ENCODE measurements around the gene SDHA.
"Not testable (repeated sequence)": the region's sequence is repeated elsewhere in the genome, so short reads cannot be mapped to it uniquely, and the experiment has no call there.

The SDHA gene

DNA sequence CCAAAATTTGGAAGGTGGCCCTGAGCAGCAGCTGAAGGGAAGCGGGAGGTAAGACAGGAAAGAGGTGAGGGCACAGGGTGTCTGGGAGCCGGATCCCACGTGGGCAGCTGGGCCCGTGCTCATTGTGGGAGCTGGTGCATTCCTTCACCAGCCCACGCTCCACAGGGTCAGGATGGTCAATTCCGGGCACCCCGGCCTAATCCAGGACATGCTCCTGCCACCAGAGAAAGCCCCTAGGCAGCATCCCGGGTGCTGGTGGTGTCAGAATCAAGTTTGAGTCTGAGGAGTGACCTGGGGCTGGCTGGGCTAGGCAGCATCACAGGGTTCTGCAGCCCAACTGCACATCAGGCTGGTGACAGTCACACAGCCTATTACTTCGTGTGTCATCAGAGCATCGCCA, 46.2 kb downstream of the SDHA start:
- TF ChIP-seq, protein P1, sequence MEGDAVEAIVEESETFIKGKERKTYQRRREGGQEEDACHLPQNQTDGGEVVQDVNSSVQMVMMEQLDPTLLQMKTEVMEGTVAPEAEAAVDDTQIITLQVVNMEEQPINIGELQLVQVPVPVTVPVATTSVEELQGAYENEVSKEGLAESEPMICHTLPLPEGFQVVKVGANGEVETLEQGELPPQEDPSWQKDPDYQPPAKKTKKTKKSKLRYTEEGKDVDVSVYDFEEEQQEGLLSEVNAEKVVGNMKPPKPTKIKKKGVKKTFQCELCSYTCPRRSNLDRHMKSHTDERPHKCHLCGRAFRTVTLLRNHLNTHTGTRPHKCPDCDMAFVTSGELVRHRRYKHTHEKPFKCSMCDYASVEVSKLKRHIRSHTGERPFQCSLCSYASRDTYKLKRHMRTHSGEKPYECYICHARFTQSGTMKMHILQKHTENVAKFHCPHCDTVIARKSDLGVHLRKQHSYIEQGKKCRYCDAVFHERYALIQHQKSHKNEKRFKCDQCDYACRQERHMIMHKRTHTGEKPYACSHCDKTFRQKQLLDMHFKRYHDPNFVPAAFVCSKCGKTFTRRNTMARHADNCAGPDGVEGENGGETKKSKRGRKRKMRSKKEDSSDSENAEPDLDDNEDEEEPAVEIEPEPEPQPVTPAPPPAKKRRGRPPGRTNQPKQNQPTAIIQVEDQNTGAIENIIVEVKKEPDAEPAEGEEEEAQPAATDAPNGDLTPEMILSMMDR (IDR thresholded peaks at IDR 0.05; ENCODE audit: control insufficient read depth, extremely low read depth, insufficient read depth), result no peak
- no peak for DNase-seq (ENCODE audit: low read depth)
- H3K4me3 ChIP-seq (ENCODE audit: low read depth, low read length), result no peak overlapping the region

DNA sequence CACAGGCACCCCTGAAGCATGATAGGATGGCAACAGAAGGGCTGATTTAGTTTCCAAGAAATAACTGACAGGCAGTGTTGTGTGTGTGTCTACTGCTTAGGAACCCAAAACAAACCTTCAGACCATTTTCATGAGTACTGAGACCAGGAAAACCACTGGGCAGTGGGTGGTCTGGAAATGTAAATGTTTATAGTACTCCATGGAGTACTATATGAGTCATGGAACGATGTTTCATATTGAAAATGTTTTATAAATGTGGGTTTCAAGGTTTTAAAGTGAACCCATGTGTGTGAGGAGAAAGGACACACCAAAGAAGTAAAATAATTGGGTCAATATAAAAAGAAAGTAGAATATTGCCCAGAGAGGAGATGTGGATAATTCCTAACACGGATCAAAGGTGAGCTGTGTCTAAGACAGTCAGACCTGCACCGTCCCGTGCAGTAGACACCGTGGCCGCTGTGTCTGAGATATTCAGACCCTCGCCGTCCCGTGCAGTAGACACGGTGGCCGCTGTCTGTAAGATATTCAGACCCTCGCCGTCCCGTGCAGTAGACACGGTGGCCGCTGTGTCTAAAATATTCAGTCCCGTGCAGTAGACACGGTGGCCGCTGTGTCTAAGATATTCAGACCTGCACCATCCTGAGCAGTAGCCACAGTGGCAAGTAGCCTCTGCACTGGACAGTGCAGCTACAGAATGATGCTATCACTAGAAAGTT, 48.3 kb downstream of the SDHA start:
- DNase-seq (ENCODE audit: low read depth); H3K4me3 ChIP-seq (ENCODE audit: low read depth, low read length): not testable (repeated sequence)

DNA sequence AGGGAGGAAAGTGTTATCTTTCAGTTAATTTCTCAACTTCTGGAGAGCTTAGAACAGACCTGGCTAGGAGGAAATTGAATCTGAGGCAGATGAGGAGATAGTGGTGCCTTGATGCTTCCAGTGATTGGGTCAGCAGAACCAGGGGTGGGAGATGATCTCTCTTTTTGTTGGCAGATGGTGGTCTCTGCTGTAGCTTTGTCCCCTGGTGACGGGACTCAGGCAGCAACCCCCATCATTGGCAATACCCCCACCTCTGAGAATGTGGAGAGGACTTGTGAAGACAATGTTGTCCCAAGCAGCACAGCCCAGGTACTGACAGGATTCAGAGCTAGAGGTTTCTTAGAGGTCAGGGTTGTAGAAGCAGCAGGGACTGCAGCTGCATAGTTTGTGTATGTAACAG, 49.6 kb downstream of the SDHA start:
- H3K4me3 ChIP-seq (ENCODE audit: low read depth, low read length), result no peak overlapping the region
- TF ChIP-seq, protein P1 (IDR thresholded peaks at IDR 0.05; ENCODE audit: control insufficient read depth, extremely low read depth, insufficient read depth), result no peak
- no peak for DNase-seq (ENCODE audit: low read depth)

DNA sequence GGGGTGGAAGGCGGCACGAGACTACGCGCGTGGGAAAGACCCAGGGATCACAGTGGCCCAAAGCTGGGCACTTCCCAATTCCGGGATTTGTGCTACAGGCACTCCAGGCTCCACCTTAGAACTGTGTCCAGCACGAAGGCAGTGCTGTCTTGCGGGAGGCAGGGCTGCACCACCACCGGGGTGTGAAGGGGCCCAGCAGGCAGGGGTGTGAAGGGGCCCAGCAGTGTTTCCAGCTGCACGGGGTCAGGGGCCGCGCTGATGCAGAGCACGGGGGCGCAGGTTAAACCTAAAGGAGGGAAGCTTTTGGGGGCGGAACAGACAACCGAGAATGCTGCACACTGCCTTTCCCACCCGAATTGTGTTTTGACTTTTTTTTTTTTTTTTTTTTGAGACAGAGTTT, 52.2 kb downstream of the SDHA start:
- DNase-seq (ENCODE audit: low read depth), result no peak
- H3K4me3 ChIP-seq (ENCODE audit: low read depth, low read length), result peak overlapping the region; percentile 80
- TF ChIP-seq, protein P1 (IDR thresholded peaks at IDR 0.05; ENCODE audit: control insufficient read depth, extremely low read depth, insufficient read depth), result no peak

DNA sequence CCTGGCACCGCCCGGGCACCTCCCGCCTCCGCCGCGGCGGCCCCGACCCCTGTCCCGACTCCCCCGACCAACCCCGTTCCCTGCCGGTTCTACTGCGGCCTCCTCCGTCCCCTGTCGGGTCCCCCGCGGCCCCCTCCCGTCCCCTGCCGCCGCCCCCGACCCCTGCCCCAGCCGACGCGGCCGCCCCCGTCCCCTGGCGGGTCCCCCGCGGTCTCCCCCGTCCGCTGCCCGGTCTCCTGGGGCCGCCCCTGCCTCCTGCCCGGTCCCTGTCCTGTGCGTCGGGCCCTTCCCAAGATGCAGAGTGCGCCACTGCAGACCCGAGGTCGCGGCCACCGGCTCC, 53.7 kb downstream of the SDHA start:
- not testable (repeated sequence) for DNase-seq (ENCODE audit: low read depth)
- H3K4me3 ChIP-seq (ENCODE audit: low read depth, low read length), result peak overlapping the region; percentile 80

DNA sequence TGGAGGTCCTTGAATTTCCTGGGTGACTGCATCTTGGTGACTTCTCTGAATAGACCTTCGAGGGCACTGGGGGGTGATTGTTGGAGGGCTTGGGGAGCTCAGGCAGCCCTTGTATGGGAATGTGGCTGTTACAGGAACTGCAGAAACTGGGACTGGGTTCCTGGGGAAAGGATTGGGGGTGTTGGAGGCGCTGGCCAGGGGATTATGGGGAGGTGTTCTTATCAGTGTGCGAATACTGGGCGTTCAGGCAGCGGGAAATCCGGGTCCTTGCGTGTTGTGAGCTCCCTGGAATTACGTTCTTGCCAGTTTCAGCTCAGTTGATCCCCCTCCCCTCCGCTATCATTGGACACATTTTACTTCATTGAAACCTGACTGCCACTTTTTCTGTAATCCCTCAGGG, 55.0 kb downstream of the SDHA start:
- peak overlapping the region; percentile 80 for H3K4me3 ChIP-seq (ENCODE audit: low read depth, low read length)
- DNase-seq (ENCODE audit: low read depth), result not testable (repeated sequence)

DNA sequence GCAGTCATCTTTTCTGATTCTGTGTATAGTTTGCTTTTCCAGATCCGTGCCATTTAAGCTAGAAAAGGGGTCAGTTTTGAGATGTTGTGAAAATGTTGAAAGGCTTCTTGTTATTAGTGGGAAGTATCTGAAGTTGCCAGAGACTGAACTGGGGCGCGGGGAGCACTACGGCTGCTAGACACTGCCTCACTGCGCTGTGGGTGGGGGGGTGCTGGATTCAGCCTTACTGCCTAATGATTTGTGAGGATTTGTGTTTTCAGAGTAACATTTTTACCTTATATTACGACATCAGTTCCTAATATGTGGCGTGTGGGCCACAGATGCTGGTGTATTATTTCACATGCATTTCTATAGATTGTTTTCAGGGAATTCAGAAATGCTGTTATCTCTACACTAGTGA, 55.4 kb downstream of the SDHA start:
- not testable (repeated sequence) for DNase-seq (ENCODE audit: low read depth)
- H3K4me3 ChIP-seq (ENCODE audit: low read depth, low read length), result peak overlapping the region; percentile 80; the same call in 1 of the 2 replicates

DNA sequence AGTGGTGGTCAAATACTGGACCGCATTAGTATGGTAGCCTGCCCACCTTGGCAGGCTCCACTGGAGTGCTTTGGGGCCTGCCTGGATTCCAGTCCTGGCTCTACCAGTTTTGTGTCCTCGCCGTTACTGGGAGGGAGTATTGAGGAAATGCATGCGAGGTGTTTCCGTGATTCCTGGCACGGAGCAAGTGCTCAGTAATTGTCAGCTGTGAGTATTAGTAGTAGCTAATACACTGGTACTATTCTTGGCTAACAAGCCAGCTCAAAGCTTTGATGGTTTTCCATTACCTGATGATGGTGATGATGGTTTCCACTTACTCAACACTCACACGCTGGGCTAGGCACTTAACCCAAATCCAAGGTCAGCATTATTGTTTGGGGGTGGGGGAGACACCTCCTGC, 56.2 kb downstream of the SDHA start:
- not testable (repeated sequence) for H3K4me3 ChIP-seq (ENCODE audit: low read depth, low read length); DNase-seq (ENCODE audit: low read depth)

DNA sequence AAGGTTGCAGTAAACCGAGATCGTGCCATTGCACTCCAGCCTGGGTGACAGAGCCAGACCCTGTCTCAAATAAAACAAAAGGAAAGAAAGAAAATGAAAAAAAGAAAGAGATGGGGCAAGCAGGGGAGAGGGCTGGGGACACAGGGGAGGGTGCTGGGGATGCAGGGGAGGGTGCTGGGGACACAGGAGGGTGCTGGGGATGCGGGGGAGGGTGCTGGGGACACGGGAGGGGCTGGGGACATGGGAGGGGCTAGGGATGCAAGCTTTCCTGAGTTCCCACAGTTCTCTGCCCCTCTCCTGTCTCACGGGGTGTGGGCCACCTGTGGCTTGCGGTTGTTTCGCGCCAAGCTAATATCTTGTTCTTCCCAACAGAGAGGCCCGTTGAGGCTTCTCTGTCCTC, 60.5 kb downstream of the SDHA start:
- H3K4me3 ChIP-seq (ENCODE audit: low read depth, low read length), result no peak overlapping the region
- no peak for DNase-seq (ENCODE audit: low read depth)
- TF ChIP-seq, protein P1 (IDR thresholded peaks at IDR 0.05; ENCODE audit: control insufficient read depth, extremely low read depth, insufficient read depth), result no peak

DNA sequence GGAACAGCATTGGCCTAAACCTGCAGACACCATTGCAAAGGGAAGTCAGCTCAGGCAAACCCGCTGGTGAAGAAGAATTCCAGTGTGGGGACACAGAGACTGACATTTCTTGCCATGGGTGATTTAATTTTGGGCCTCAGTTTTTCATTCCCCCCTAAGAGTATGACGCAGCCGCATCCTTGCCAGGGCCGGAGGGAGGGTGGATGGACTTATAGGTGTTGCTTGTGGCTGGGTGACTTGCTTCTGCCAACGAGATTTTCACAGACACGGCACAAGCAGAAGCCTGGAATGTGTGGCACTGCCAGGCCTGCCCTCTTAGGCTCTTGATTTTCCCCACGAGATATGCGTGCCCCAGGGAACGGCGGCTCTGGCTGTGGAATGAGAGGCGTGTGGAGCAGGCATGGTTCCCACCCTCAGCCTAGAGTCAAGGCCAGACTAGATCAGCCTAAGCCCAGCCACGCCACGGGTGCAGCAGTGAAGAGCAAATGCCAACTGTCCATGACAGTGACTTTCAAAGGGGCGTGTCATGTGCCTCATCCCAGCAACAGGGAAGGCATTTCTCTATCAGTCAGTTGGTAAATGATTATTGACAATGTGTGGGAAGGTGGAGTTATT, 61.0 kb downstream of the SDHA start:
- DNase-seq (ENCODE audit: low read depth); H3K4me3 ChIP-seq (ENCODE audit: low read depth, low read length): not testable (repeated sequence)

Measured in LNCaP clone FGC (cell line).